Esophagus squamous epithelium (tissue), 4 donors: ENCODE data around the gene CHAMP1.

Experiments used
- POLR2A ChIP-seq, 4 donors: fragments of 450-650 bp; IDR thresholded peaks; one replicate each; pipeline ENCODE4 v1.6.1; 2017; ENCODE audit warnings: antibody characterized with exemption in 4 of 4, mild to moderate bottlenecking in 4 of 4, moderate library complexity in 3 of 4
- TF ChIP-seq, protein P1 (sequence below), 6 experiments: fragments of 450-650 bp in 4 of 6; fragments of 200-600 bp in 2 of 6; sonication (generic) in 2 of 6; IDR thresholded peaks; one replicate each; pipeline ENCODE4 v1.5.1; 2016 to 2019; ENCODE audit warnings: antibody characterized with exemption in 6 of 6, mild to moderate bottlenecking in 4 of 6, moderate library complexity in 4 of 6

DNA sequence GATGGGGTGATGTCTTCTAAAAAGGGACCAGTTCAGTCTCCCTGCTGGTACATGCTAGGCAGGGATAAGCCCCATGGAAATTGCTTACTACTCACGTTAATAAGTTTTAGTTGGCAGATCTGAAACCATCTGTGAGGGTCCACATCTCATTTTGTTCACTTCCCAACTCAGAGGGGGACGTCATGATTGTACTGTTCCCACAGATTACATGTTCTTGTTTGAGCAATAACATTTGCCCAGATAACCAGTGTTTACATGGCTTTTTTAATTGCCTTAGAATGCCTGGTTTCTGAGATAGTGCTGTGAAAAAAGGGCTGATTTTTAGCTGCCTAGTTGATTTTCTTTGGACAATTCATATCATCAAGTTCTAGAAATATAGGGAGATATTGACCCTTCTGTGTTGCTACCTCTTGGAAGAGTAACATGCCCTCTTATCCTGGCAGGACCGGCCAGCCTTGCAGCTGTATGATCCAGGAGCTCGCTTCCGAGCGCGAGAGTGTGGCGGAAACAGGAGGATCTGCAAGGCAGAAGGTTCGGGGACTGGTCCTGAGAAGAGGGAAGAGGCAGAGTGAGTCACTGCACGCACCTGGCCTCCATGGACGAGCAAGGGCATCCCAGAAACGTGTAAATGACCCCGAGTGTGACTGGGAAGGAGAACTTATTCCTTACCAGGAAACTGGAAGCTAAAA is 9.8 kb upstream of the CHAMP1 start:
- TF ChIP-seq POLR2A (IDR thresholded peaks at IDR 0.05) = no peak
- TF ChIP-seq, protein P1, sequence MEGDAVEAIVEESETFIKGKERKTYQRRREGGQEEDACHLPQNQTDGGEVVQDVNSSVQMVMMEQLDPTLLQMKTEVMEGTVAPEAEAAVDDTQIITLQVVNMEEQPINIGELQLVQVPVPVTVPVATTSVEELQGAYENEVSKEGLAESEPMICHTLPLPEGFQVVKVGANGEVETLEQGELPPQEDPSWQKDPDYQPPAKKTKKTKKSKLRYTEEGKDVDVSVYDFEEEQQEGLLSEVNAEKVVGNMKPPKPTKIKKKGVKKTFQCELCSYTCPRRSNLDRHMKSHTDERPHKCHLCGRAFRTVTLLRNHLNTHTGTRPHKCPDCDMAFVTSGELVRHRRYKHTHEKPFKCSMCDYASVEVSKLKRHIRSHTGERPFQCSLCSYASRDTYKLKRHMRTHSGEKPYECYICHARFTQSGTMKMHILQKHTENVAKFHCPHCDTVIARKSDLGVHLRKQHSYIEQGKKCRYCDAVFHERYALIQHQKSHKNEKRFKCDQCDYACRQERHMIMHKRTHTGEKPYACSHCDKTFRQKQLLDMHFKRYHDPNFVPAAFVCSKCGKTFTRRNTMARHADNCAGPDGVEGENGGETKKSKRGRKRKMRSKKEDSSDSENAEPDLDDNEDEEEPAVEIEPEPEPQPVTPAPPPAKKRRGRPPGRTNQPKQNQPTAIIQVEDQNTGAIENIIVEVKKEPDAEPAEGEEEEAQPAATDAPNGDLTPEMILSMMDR (IDR thresholded peaks at IDR 0.05) = no peak
